ENCODE results near the gene HSPG2.

Gene HSPG2

GRCh38 chr1:21878009-21878773, 58.9 kb downstream of the HSPG2 start:
- no peak for DNase-seq

GRCh38 chr1:21876267-21876666, 60.8 kb downstream of the HSPG2 start:
- DNase-seq = no peak

- DNase-seq = no peak
Observed at GRCh38 chr1:21875621-21876063, 61.5 kb downstream of the HSPG2 start.

GRCh38 chr1:21874778-21875547, 62.1 kb downstream of the HSPG2 start:
- no peak for DNase-seq

GRCh38 chr1:21874328-21874727, 62.8 kb downstream of the HSPG2 start:
- no peak for DNase-seq

- no peak for DNase-seq
Observed at GRCh38 chr1:21873761-21874160, 63.3 kb downstream of the HSPG2 start.

- no peak for DNase-seq
Observed at GRCh38 chr1:21873174-21873573, 63.9 kb downstream of the HSPG2 start.

GRCh38 chr1:21872445-21873079, 64.5 kb downstream of the HSPG2 start:
- no peak for DNase-seq

- no peak for DNase-seq
Observed at GRCh38 chr1:21871943-21872342, 65.2 kb downstream of the HSPG2 start.

- DNase-seq = no peak
Observed at GRCh38 chr1:21870611-21871010, 66.5 kb downstream of the HSPG2 start.

- no peak for DNase-seq
Observed at GRCh38 chr1:21869620-21870121, 67.4 kb downstream of the HSPG2 start.

- no peak for DNase-seq
Observed at GRCh38 chr1:21868941-21869454, 68.1 kb downstream of the HSPG2 start.

GRCh38 chr1:21868482-21868881, 68.6 kb downstream of the HSPG2 start:
- DNase-seq = no peak

- no peak for DNase-seq
Observed at GRCh38 chr1:21867451-21867996, 69.6 kb downstream of the HSPG2 start.

- DNase-seq = no peak
Observed at GRCh38 chr1:21866707-21867043, 70.4 kb downstream of the HSPG2 start.

- DNase-seq = peak; percentile 23
Observed at GRCh38 chr1:21865943-21866706, 71.0 kb downstream of the HSPG2 start.

GRCh38 chr1:21865609-21865942, 71.5 kb downstream of the HSPG2 start:
- no peak for DNase-seq

- no peak for DNase-seq
Observed at GRCh38 chr1:21864730-21865129, 72.4 kb downstream of the HSPG2 start.

- DNase-seq = no peak
Observed at GRCh38 chr1:21863981-21864380, 73.1 kb downstream of the HSPG2 start.

GRCh38 chr1:21861602-21862429, 75.3 kb downstream of the HSPG2 start:
- no peak for DNase-seq

GRCh38 chr1:21860971-21861370, 76.1 kb downstream of the HSPG2 start:
- no peak for DNase-seq
